NCI-H187 treated with DMSO at 0.1 percent for 48 hours (cell line): ENCODE data around the gene VPS11.

Experiments used
- DNase-seq: peaks from one replicate; lab custom pipeline; 2025; lab: John Stamatoyannopoulos, UW

Gene VPS11

GRCh38 chr11:119081682-119082260 is 14.2 kb downstream of the VPS11 start:
- no peak for DNase-seq

- peak; percentile 74 for DNase-seq
Observed at GRCh38 chr11:119084663-119085436, 17.2 kb downstream of the VPS11 start, which contains the start of gene HMBS. TSS of gene HMBS (plus strand) at chr11:119084881. CDS start at chr11:119085034, 153 bp downstream.

- no peak for DNase-seq
Observed at GRCh38 chr11:119085437-119085847, 17.8 kb downstream of the VPS11 start.

DNA sequence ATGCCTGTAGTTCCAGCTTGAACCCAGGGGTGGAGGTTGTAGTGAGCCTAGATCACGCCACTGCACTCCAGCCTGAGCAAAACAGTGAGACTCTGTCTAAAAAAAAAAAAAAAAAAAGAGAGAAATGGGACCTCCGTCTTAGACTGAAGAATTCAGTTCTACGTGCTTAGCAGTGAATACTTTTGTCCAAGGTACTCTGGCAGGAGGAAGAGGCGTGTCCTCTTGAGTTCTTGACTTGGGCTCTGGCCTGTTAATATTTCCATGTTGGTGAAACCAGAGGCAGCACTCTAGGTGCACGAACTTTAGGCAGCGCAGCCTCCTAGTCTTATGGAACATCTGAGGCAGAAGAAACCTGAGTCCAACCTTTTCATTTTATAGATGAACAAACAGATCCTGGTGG is 19.5 kb downstream of the VPS11 start:
- DNase-seq: no peak

DNA sequence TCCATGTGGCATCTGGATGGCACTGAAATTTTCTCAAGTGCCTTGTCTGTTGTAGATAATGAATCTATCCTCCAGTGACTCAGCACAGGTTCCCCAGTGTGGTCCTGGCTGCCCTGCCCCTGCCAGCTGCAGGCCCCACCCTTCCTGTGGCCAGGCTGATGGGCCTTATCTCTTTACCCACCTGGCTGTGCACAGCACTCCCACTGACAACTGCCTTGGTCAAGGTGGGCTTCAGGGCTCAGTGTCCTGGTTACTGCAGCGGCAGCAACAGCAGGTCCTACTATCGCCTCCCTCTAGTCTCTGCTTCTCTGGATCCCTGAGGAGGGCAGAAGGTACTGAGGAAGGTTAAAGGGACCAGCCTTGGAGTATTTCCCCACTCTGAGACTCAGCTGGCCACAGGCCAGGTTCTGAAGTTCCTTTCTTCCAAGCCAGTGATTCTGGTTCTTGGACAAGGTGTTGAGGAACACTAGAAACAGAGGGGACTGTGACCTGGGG is 20.2 kb downstream of the VPS11 start:
- DNase-seq: no peak

DNA sequence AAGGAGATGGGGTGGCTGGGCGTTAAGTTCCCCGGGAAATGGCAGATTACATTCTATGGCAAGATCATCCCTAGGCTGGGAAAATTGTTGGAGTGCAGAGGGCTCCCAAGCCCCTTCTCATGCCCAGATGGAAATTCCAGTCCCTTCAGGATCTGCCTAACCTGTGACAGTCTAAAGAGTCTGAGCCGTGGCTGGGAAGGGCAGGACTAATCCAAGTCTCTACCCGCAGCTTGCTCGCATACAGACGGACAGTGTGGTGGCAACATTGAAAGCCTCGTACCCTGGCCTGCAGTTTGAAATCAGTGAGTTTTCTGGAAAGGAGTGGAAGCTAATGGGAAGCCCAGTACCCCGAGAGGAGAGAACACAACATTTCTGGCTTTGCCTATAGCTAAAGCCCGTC is 20.8 kb downstream of the VPS11 start:
- no peak for DNase-seq

- no peak for DNase-seq
Observed at GRCh38 chr11:119089319-119089718, 21.7 kb downstream of the VPS11 start.

GRCh38 chr11:119091178-119091577 is 23.6 kb downstream of the VPS11 start:
- no peak for DNase-seq

DNA sequence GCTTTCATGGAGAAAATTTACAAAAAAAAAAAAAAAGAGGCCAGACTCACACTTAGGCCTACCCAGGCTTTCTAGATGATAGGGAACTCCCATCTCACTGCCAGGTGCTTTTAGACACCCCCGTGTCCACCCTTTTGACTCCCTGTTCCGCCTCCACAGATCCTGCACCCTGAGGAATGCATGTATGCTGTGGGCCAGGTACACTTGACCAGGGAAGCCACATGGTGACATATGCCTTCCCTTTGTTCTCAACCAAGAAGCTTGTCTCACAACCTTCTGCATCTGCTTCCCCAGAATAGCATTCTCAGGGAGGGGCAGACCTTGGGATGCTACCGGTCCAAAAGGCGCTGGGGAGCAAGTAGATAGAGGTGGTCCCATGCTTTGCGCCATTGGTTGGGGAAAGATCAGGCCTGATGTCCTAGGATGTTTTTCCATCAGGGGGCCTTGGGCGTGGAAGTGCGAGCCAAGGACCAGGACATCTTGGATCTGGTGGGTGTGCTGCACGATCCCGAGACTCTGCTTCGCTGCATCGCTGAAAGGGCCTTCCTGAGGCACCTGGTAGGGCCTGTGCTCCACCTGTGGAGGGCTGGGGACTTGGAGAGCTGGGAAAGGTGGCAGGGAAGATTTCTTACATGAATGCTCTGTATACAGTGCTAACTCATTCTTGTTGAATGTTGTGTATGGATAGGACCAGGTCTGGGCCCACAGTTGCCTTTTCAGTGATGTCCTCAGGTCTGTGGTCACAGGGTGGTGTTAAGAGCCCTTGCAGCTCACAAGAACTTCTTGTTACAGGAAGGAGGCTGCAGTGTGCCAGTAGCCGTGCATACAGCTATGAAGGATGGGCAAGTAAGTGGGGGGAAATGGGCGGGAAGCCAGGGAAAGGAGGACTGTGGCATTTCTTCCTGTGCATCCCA is 24.6 kb downstream of the VPS11 start:
- DNase-seq: no peak

DNA sequence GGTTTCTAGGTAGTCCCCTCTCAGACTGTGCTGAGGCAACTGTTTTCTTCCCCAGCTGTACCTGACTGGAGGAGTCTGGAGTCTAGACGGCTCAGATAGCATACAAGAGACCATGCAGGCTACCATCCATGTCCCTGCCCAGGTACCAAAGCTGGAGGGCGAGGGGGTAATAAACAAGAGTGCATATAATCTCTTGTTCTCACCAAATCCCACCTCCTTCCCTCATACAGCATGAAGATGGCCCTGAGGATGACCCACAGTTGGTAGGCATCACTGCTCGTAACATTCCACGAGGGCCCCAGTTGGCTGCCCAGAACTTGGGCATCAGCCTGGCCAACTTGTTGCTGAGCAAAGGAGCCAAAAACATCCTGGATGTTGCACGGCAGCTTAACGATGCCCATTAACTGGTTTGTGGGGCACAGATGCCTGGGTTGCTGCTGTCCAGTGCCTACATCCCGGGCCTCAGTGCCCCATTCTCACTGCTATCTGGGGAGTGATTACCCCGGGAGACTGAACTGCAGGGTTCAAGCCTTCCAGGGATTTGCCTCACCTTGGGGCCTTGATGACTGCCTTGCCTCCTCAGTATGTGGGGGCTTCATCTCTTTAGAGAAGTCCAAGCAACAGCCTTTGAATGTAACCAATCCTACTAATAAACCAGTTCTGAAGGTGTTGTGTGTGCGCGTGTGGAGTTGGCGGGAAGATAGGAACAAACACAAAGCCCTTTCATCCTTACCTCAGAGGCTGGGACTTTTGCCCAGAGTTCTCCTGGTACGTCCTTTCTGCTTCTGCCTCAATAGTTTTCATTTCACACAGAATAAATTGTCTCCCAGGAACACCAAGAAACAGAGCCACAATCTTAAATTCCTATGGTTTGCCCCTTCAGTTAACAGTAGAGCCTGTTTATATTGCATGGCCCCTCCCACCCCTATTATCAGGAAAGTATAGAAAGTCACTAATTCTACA is 25.5 kb downstream of the VPS11 start:
- DNase-seq: no peak

GRCh38 chr11:119093942-119094815 is 26.6 kb downstream of the VPS11 start:
- no peak for DNase-seq

DNA sequence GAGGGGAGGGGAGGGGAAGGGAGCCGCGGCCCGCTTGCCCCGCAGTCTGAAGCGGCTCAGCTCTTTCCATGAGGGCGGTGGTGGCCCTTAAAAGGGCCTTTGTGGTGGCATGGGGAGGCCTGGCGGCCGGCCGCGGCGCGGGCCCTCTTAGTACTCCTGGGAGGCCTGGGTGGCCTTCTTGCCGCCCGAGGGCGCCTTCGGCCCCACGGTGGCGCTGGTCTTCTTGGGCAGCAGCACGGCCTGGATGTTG is 27.1 kb downstream of the VPS11 start:
- DNase-seq: no peak

DNA sequence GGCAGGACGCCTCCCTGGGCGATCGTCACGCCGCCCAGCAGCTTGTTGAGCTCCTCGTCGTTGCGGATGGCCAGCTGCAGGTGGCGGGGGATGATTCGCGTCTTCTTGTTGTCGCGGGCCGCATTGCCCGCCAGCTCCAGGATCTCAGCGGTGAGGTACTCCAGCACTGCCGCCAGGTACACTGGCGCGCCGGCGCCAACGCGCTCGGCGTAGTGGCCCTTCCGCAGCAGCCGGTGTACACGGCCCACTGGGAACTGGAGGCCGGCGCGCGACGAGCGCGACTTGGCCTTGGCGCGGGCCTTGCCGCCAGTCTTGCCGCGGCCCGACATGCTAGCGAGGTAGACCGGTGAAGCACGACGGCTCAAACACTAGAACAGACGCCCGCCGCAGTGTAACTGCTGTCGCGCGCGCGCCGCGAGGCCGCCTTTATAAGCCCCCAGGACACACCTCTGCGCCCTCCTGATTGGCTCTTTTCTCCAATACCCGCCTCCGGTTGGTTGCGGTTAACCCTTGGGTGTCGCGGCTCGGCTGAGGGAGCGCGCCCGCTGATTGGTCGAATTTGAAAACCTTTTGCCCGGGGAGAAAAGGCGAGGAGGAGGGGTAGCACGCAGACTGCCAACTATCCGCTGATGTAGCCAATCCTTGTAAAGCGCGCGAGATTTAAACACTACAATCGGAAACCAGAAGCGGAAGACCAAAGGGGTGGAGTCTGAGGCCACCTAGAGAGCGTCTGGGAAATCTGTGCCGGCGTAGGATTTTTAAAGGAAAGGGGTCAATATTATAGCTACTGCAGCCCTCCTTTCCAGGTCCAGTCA is 27.7 kb downstream of the VPS11 start:
- DNase-seq: peak; percentile 96

DNA sequence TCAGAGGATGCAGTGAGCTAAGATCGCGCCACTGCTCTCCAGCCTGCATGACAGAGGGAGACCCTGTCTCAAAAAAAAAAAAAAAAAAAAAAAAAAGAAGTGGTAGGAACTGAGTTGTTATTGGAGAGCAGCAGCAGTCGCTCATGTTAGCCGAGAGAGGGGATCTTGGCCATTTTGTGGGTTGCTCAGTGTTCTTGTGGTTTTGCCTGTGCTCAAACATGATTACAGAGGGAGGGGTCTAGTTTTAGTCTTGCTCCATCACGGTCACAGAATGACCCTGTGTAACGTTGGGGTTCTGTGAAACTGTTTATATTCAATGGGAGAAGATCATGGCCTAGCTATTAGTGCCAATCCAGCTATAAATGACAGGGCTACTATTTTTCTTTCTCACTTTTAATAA is 32.1 kb downstream of the VPS11 start:
- DNase-seq: no peak

- no peak for DNase-seq
Observed at GRCh38 chr11:119100246-119100970, 32.8 kb downstream of the VPS11 start.

DNA sequence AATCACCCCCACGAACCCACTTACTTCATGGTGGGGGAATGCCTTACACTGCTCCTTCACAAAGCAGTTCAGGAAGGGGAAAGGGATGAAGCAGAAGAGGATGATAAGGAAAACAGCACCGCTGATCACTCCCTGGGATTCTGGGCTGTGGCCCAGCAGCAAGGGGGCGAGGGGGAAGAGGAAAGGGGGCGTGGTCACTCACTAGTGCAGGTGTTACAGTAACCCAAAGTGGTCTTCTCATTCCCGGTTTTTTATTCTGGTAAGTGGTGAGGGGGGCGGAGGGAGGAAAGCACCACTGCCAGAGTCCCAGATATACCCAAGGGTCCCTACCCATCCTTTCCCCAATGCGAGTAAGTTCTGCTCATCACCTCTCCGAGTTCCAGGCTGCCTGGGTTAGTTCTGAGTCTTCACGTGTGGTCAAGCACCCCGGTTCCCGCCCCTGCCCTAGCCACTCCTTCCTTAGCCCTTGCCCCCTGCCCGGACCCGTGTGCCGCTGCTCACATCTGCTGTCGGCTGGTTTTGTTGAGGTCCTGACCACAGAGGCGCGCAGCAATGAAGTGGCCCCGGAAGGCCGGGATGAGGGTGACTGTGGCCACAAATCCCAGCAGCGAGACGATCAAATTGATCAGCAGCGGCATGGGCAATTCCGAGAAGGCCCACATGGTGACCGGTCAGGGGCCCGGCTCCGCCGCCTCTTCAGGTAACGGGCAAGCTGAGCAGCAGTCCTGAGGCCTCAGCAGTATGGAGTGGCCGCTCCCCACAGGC is 33.6 kb downstream of the VPS11 start:
- DNase-seq: no peak

- DNase-seq: peak; percentile 86
Observed at GRCh38 chr11:119101759-119102423, 34.3 kb downstream of the VPS11 start, which contains the start of gene DPAGT1. TSS of gene DPAGT1 (minus strand) at chr11:119101853. CDS start at chr11:119101655, 198 bp downstream.
